Left ventricle myocardium superior (tissue), 1 donor: ENCODE data around the gene ITPKC. TPM values are rescaled to one million over a fixed set of nuclear protein-coding genes. Genes with fewer than 3 reads are reported as not detected.
A peak's percentile ranks its signal among the peaks of the same experiment; 100 is the strongest.

Experiments used
- ATAC-seq: fragments of 200-7000 bp; cut with Tn5 transposase; one replicate; pipeline ENCODE4 v1.9.1; 2020; ENCODE audit warnings: mild to moderate bottlenecking, moderate library complexity
- DNase-seq: peaks from one replicate; pipeline ENCODE4 v3.0.0-alpha.2; 2020
- intact Hi-C: fragments of 100-400 bp; cut with micrococcal nuclease; formaldehyde crosslinking; loops from one replicate; pipeline ENCODE4 v1.11.0; 2022
- total RNA-seq: library from RNA; stranded (reverse); fragmentation: NEBNext Ultra II Directional; extraction: Animal tissue kit (Norgen Biotek cat#: 25700); gene quantifications from one replicate; pipeline ENCODE4 v1.2.1, GENCODE V29; 2021
- donor health status: DM: no; HTN: yes; CAD: no; lungs with severe emphysema.

ITPKC gene
- total RNA-seq, 1 donor from 2014 or later = 12.8 TPM

DNA sequence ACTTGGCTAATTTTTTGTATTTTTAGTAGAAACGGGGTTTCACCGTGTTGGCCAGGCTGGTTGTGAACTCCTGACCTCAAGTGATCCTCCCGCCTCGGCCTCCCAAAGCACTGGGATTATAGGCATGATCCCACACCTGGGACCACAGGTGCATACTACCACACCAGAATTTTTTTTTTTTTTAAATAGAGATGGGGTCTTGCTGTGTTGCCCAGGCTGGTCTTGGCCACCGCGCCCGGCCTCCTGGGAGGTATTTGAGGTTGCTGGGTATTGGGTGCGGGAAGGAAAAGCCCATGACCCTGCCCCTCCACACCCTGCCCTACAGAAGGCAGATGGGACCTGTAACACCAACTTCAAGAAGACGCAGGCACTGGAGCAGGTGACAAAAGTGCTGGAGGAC, 19.7 kb downstream of the ITPKC start:
- intact Hi-C loops = no loop called here
- DNase-seq (no peak), ATAC-seq (no peak)

DNA sequence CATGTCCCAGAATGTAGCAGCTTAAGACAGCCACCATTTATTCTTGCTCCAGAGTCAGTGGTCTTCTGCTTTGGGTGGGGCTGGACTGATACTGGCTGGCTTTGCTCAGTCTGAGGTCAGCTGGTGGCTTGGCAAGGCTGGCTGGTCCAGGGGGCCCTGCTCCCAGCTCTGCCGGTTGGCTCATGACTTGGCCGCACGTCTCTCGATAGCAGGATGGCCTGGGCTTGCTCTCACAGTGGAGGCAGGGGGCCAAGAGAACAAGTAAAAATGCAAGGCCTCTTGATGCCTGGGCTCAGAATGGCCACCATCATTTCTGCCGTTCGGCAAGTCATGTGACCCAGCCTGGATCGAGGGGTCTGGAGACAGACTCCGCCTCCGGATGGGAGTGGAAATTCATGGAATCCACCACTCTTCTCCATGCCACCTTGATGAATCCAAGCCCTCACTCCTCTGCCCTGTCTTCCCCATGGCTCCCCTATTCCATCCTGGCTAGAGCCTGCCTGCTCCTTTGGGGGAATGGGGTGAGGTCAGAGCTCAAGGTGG, 20.3 kb downstream of the ITPKC start:
- DNase-seq = no peak
- intact Hi-C loops = no loop called here
- ATAC-seq = peak; percentile 28

DNA sequence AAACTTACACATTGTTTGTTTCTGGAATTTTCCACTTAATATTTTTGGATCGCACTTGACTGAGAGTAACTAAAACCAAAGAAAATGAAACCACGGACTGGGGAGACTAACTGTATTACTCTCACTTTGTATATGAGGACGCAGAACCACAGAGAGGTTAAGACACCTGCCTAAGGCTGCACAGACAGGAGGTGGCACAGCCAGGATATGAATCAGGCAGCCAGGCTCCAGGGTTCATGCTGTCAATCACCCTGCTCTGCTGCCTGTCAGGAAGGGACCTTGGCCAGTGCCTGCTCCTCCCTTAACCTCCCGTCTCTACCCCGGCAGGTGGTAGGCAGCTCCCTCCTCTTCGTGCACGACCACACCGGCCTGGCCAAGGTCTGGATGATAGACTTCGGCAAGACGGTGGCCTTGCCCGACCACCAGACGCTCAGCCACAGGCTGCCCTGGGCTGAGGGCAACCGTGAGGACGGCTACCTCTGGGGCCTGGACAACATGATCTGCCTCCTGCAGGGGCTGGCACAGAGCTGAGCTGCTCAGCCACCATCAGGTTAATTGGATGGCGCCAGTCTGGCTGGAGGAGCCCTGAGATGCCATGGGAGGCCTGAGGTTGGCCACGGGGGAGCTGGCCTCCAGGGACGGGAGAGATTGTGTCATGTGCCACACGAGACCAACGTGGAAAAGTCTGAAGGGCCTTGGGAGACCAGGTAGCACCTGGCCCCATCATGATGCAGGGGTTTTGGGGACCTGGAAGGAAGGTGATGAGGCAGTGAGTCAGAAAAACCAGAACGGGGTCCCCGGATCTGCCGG, 22.3 kb downstream of the ITPKC start:
- DNase-seq (no peak), ATAC-seq (no peak)
- intact Hi-C loops = no loop called here

DNA sequence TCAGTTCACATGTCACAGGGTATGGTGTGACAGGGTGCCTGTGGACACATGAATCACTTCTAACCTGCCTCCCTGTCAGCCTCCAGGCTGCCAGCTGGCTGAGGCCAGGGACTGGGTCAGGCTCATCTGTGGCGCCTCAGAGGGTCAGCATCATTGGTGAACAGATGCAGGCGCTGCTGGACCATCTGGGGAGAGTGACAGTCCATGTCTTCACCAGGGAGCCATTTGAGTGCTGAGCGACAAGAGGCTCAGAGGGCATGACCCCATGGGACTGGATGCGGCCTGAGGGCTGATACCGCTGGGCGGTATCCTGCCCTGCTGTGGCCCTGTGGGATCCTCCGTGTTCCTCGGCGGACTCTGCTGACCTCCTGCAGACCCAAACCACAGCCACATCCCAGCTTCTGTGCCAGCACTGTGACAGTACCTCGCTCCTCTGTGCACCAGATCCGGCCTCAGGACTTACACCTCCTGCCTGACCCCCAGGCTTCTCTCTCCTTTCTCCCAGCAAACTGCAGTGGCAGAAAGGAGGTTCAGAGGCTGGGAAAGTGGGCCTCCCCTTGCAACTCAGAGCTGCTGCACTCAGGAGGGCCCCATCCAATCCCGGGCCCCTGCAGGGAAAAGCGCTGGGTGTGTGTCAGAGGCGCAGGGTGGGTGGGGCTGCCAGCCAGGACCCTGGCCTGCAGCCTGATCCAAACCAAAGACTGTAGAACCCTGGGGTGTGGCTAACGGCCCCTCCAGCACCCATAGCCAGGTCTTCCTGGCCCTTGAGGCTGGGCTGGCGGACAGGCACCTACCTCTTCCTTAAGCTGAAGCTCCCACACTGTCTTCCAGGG, 23.2 kb downstream of the ITPKC start:
- no peak for DNase-seq
- intact Hi-C loops = no loop called here
- ATAC-seq = peak; percentile 7

DNA sequence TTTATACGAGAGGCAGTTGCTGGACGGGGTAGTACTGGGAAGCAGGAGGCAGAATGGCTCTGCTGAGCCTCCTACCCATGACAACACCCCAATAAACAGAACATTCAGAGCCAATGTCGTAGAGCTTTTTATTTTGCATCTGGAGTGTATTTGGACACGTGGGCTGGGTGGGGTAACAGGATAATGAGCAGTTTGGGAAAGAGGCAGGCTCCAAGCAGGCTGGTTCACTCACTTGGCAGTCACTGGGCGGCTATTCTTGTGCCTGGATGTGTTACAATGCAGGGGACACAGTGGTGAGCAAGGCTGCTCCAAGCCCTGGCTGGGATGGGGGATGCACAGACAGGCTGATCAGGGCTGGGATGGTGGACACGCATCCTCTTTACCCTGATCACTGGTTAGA, 23.8 kb downstream of the ITPKC start:
- intact Hi-C loops = no loop called here
- DNase-seq (peak; percentile 68), ATAC-seq (peak; percentile 82)

DNA sequence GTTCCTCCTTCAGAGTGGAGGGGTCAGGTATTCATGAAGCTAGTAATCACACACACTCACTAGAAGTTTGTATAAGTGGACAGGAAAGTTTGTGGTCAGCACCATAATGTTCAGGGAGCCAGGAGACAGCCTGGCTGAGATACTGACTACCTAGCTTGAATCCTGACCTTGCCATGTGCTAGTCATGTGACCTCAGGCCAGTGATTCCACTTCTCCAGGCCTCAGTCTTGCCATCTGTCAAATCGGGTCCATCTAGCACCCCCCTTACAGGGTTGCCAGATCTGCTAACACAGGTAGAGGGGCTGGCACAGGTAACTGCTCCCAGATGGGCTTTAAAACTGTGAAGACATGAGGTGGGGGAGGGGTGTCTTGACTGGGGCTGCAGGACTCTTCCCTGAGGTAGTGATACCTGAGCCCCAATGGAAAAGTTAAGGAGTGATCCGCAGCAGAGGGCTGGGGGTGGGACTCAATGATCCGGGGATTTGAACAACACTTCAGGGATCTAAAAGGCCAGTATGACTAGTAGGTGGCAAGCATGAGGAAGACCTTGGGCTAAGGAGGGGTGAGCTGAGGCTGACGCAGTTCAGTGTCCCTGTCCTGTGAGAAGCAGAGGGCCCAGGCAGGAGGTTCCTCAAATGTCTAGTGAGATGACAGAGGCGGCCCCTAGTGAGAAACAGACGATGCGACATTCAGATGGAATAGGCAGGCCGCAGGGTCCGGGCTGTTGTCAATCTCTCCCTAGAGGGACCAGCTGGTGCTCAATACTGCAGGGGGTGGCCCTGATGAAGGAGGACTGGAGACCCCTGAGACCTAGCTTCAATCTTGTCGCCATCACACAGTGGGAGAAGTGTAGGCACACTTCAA, 24.8 kb downstream of the ITPKC start:
- DNase-seq (no peak), ATAC-seq (no peak)
- intact Hi-C loops = no loop called here

DNA sequence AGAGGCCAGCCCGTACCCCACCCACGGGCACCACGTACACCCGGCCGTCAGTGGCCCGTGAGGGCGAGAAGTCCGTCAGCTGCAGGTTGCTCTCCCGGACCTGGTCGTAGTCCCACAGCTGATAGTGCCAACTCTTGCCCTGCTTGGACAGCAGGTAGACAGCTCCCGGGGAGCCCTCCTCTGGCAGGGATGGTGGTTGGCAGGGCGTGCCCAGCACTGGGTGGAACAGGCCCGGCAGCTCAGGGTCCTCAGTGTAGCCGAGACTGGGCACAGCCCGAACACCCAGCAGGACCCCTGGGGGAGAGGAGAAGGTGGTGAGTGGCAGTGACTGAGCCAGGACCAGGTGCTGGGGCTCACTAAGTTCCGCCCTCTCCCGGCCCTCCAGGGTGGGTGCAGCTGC, 25.6 kb downstream of the ITPKC start:
- no peak for DNase-seq
- ATAC-seq = no peak

DNA sequence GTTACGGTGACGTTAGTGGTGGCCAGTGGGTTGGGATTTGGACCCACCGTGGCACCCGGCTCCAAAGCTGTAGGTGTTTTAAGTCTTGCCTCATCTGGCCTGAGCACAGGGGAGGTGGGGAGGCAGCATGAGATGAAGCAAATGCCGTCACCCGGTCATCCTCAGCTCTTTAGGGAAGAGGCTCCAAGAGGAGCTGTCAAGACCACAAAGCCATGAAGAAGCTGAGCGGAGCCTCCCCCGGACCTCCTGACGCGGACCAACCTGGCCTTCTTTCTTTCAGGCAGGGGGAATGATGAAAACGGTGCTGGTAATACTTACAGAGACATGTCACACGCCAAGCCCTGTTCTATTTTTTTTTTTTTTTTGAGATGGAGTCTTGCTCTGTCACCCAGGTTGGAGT, 26.0 kb downstream of the ITPKC start:
- ATAC-seq = no peak
- intact Hi-C loops = no loop called here
- DNase-seq = no peak

More for the DNA sequence above, 25.6 kb downstream of the ITPKC start:
- intact Hi-C loops = no loop called here

DNA sequence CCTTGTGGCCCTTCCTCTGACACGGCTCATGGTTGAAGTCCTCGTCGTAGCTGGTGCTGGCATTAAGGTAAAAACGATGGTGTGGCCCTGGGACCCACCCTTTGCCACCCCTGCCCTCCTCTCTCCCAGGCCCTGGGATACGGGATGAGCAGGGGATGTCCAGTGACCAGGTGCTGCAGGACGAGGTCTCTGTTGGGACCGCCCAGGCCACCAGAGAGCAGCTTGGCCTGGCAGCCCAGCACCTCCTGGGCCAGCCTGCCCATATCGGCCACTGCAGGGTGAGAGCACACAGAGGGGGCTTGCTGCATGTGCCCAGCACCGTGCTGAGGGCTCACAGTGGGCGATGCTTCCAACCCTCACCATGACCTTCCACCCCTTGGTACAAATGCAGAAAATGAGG, 27.0 kb downstream of the ITPKC start:
- ATAC-seq (no peak), DNase-seq (no peak)
- intact Hi-C loops = no loop called here

DNA sequence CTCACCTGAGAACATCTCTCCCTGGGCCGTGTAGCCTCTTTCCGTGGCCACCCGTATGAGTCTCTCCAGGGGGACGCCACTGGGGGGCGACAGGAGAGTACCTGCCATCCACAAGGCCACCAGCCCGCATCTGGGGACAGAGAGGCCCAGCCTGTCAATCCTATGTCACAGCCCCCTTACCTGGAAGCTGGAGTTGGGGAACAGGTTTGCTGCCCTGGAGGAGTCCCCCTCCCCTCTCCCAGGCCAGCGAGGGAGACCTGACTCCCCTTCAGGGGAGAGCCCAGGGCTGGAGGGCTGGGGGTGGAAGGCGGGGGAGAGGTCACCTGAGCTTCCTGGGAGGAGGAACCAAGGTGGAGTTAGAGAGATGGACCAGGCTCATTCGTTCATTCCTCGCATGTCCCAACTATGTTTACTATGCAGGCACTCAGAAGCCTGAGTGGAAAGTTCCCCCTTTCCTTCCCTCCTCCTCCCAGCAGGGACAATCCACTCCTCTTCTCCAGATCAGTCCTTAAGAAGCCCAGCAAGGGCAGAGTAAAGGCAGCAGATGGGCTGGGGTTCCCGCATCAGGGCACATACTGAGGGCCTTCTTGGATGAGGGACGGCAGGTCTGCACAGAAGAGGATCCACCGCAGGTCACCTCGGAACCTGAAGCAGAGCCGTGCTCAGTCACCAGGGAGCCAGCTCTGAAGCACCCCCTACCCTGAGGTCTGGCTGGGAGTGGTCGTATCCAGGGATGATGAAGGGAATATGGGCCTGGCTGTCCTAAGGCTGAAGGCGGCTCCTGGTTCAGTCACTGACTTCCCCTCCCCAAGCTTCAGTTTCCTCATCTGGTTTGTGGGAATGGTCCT, 27.9 kb downstream of the ITPKC start:
- ATAC-seq (no peak), DNase-seq (no peak)
- intact Hi-C loops = no loop called here

DNA sequence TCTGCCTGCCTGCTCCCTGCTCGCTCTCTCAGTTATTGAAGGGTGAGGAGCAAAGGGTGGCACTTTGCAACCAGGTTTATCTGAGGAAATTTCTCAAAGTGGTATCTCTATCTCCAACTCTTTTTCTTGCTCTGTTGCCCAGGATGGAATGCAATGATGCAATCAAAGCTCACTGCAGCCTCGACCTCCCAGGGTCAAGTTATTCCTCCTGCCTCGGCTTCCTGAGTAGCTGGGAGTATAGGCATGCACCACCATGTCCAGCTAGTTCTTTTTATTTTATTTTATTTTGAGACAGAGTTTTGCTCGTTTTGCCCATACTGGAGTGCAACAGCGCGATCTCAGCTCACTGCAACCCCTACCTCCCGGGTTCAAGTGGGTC, 28.5 kb downstream of the ITPKC start:
- no peak for ATAC-seq
- intact Hi-C loops = no loop called here
- no peak for DNase-seq

DNA sequence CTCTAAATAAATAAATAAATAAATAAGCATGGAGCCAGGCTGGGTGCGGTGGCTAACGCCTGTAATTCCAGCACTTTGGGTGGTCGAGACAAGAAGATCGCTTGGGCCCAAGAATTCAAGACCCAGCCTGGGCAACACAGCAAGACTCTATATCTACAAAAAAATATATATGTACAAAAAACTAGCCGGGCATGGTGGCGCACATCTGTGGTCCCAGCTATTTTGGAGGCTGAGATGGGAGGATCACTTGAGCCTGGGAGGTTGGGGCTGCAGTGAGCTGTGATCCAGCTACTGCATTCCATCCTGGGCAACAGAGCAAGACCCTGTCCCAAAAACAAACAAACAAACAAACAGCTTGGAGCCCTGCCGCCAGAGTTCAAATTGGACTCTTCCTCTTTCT, 30.6 kb downstream of the ITPKC start:
- ATAC-seq (no peak), DNase-seq (no peak)
- intact Hi-C loops = no loop called here

DNA sequence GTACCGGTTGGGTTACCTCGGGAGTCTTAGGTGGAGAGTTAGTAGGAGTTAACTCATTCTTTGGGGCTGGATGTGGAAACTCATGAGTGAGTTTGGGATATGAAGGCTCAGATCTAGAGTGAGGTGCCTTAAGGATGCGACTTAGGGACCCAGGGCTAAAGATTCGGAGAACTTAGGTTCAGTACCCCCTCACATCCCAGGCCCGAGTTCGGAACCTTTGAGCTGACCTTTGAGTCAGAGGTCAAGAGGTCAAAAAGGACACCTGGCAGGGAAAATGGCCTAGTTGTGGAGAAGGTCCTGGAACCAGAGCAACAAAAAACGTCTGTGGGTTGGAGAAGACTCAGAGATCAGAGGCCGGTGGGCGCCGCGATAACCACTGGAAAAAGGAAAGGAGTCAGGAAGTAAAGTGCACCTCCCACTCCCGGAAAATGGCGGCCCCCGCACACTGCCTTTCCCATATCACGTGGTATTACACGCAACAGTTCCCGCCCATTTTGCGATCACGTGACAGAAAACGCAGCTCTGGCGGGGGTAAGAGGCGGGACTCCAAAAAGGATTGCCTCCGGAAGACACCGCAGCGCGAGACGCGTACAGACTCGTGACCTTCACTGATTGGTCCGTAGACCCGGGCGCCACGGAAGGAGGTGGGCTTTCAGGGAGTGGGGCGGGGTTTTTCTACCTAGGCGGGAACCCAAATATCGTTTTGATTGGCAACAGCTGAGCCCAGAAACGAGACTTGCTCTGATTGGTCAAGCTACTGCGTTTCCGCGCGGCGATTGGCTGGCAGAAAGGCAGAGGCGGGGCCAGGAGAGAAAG, 33.4 kb downstream of the ITPKC start, which contains the start of gene ACTMAP:
Gene ACTMAP (minus strand): TSS at position 420 of the 816 bp plus-strand sequence. CDS start 674 bp downstream, outside the sequence.
- peak; percentile 96 for ATAC-seq
- intact Hi-C loops = no loop called here

DNA sequence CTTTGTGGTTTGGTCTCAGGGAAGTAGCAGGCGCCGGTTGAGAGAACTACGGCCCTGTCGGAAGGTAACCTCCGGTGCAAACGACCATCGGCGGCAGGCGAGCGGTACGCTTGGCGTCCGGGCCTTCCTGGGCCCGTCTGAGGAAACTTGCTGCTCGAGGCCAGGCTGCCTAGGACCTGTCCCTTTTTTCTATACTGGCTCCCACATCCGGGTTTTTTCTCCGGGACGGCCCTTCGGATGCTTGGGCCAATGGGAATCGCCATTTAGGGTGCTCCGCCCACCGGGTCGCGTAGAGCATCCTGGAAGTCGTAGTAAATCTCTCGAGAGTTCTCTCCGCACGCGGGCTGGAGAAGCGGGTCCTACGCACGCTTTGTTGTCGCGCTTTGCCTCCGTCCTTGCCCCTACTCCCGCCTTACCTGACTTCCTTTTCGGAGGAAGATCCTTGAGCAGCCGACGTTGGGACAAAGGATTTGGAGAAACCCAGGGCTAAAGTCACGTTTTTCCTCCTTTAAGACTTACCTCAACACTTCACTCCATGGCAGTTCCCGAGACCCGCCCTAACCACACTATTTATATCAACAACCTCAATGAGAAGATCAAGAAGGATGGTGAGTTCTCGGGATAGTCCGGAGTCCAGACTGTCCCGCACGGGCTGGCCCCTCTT, 34.1 kb downstream of the ITPKC start, which contains the start of gene SNRPA:
Gene SNRPA (plus strand): TSS at position 330 of the 664 bp plus-strand sequence. CDS start 206 bp downstream, at position 536.
- peak; percentile 97 for DNase-seq
- ATAC-seq = peak; percentile 86
- intact Hi-C loops = no loop called here

More for the DNA sequence above, 33.4 kb downstream of the ITPKC start, which contains the start of gene ACTMAP:
- peak; percentile 99 for DNase-seq

DNA sequence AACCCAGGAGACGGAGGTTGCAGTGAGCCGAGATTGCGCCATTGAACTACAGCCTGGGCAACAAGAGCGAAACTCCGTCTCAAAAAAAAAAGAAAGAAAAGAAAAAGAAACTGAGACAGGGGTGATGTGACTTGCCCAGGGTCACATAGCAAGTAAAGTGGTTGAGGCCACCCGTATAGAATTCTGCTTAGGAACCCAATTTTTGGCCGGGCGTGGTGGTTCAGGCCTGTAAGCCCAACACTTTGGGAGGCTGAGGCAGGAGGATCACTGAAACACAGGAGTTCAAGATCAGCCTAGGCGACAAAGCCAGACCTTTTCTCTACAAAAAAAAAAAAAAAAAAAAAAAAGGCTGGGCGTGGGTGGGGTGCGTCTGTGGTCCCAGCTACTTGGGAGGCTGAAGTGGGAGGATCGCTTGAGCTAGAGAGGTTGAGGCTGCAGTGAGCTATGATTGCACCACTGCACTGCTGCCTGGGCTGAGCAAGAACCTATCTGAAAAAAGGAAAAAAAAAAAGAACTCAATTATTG, 35.4 kb downstream of the ITPKC start:
- intact Hi-C loops = no loop called here
- ATAC-seq (no peak), DNase-seq (no peak)

DNA sequence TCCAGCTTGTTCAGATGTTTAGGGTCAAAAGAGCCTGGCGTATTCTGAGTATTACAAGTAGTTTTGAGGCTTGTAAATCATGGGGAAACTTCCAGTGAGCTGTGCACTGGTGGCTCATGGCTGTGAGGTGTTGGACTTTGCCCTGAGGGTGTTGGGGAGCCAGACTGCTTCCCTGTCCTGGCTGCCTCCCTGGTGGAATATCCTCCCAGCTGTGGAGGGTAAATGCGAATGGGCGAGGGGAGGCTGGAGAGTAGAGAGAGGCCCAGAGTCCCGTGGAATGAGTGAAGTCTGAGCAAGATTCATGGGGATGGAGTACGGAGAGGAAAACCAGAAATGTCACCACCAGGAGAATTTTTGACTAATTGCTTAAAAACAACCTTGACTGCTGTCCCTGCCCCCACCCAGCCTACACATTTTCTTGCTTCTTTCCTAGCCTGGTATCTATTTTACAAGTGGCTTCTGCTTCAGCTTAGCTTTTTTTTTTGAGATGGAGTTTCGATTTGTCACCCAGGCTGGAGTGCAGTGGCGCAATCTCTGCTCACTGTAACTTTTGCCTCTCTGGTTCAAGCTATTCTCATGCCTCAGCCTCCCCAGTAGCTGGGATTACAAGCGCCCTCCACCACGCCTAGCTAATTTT, 37.8 kb downstream of the ITPKC start:
- DNase-seq = no peak
- ATAC-seq = no peak
- intact Hi-C loops = no loop called here
